ENCODE measurements around the gene LRRC53.

The LRRC53 gene

GRCh38 chr1:74432325-74432724 is 80.1 kb downstream of the LRRC53 start:
- no peak for DNase-seq

- no peak for DNase-seq
Measured at GRCh38 chr1:74431531-74431930, 80.9 kb downstream of the LRRC53 start.

DNA sequence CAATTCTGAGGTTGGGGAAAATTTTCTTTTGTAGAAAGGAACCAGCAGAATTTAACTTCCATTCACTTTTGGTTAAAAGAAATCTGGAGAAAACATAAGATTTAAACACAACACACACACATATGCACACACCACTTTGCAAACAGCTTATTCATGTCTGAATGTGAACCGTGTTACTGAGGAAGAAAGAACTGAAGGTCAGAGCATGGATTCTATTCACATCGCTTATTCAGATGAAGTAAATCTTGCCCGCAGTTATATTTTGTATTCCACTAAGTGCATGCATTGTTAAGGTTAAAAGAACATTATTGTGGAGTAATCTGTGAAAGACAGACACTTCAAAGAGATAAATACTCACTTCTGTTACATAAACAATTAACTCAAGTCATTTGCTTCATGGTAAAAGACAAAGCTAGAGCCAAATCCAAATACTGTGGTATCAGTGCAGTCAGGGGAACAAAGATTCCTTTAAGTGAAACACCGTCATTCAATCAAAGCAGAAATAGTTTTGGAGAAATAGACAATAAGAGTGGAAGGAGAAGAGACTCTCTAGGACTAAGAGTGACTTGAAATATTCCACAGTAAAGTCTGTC is 82.0 kb downstream of the LRRC53 start:
- no peak for DNase-seq

- no peak for DNase-seq
Measured at GRCh38 chr1:74429580-74429979, 82.8 kb downstream of the LRRC53 start.

GRCh38 chr1:74427681-74428080 is 84.7 kb downstream of the LRRC53 start:
- DNase-seq: no peak

DNA sequence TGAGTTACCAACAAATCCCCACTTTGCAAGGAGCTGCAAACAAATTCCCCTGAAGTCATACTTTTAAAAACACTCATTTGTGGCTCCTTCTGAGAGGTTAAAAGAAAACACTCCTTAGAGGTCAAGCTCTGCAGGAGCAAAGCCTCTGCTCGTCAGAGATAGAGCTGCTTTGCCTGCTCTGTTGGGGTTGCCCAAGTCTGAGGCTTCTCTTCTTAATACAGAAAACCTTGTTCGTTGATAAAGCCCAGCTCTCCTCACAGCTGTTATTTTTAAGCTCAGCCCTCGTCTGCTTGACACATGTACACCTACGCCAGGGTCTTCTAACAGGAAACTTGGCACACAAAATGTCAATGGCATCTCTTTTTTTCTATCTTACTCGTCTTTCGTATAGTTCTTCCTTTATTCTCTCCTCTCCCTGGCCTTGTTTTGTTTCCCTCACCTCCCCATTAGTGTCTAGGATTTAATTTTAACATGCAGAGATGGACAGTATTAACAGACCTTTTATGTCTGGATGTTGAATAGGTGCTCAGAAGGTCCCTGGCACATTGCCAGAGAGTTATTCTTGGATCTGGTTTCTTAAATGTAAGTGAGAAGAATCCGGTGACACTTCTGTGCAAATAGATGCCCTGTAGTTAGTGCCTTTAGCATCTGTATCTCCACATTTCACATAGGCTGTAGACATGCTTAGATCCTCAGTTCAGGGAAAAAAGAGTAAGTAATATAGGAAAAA is 86.0 kb downstream of the LRRC53 start:
- DNase-seq: no peak

- no peak for DNase-seq
Measured at GRCh38 chr1:74425676-74426075, 86.7 kb downstream of the LRRC53 start.

DNA sequence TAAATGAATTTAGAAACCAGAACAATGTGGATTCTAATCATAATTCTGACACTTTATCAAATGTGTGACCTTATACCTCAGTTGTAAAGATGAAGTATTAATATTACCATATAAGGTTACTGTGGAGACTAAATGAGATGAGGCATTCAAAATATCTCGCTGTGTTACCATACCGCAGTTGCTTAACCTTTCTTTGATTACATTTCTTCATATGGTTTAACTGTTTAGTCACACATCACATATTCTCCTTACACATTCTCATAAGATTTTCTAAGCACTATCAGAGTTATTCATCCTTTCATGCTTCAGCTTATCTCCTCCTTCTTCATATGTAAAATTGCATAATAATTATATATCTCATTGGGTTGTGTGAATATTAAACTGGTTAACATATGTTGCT is 88.9 kb downstream of the LRRC53 start:
- DNase-seq: no peak

GRCh38 chr1:74422421-74423292 is 89.8 kb downstream of the LRRC53 start:
- no peak for DNase-seq

- DNase-seq: no peak
Measured at GRCh38 chr1:74420467-74420866, 91.9 kb downstream of the LRRC53 start.

Measured in activated naive CD4-positive, alpha-beta T cell treated with anti-CD3 and anti-CD28 coated beads, Interleukin-2, amount 50 U/mL, for 16 hours (primary cell).